SU-DHL-6 (cell line): ENCODE results near the gene TET2.

Experiments
- CTCF ChIP-seq: fragments of 200-600 bp; sonication (generic); IDR thresholded peaks from one replicate; pipeline ENCODE4 v1.5.1; 2017; ENCODE audit warnings: antibody characterized with exemption, mild to moderate bottlenecking, low read length, moderate library complexity; ENCODE audit not compliant: insufficient read depth, poor library complexity, severe bottlenecking
- EZH2phosphoT487 ChIP-seq: fragments of 200-600 bp; sonication (generic), shearing (Covaris generic); conservative IDR thresholded peaks from 2 replicates; pipeline ENCODE4 v1.6.1; 2018; ENCODE audit warnings: mild to moderate bottlenecking, antibody characterized with exemption, low read length, moderate library complexity, mixed read lengths

GRCh38 chr4:105273230-105273629 is 126.6 kb downstream of the TET2 start:
- TF ChIP-seq EZH2phosphoT487, result no peak
- TF ChIP-seq CTCF, result no peak
